T-helper 22 cell (primary cell): ENCODE data around the gene TSR1.
"Not testable (repeated sequence)": the region's sequence is repeated elsewhere in the genome, so short reads cannot be mapped to it uniquely, and the experiment has no call there.

Experiments used
- DNase-seq: peaks from one replicate; pipeline ENCODE4 v3.0.0-alpha.2; 2020; ENCODE audit warnings: low read depth

TSR1 gene

GRCh38 chr17:2336852-2337543 lies 741 bp upstream of the TSR1 start, which contains the start of gene SGSM2:
Gene SGSM2, plus strand, starts transcription at chr17:2337501. Its CDS starts 188 bp downstream, at chr17:2337689.
- DNase-seq: peak; percentile 73

DNA sequence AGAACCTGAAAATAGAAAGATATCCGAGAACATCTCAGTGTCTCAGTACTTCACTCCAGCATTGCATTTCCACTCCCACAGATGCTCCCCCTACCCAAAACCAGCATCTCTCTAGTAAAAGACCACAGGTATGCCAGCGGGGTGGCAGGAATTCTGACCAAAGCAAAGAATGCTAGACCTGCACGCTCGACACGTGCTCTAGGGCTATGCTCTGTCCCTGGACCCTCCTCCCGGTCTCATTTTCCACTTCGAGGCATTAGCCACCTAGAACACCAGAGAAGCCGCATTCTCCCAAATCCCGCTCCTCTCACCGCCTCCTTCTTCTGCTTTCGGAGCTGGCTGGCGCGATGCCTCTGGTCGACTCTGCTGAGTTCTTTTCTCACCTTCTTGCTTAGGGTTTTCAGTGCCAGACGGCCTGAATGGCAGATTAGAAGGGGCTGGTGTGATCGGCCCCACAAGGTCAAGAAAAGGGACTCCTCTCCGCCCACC lies 487 bp downstream of the TSR1 start:
- DNase-seq: no peak

DNA sequence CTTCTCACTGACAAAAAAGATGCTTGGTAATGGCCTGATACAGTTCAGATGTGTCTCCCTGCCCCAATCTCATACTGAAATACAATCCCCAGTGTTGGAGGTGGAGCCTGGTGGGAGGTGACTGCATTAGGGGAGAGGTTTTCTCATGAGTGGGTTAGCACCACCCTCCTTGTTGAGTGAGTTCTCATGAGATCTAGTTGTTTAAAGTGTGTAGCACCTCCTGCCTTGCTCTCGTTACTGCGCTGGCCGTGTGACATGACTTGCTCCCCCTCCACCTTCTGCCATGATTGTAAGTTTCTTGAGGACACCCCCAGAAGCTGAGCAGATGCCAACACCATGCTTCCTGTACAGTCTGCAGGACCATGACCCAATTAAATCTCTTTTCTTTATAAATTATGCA lies 5.0 kb downstream of the TSR1 start:
- DNase-seq: no peak

- no peak for DNase-seq
These were observed 12.5 kb downstream of the TSR1 start for GRCh38 chr17:2323629-2324314.

DNA sequence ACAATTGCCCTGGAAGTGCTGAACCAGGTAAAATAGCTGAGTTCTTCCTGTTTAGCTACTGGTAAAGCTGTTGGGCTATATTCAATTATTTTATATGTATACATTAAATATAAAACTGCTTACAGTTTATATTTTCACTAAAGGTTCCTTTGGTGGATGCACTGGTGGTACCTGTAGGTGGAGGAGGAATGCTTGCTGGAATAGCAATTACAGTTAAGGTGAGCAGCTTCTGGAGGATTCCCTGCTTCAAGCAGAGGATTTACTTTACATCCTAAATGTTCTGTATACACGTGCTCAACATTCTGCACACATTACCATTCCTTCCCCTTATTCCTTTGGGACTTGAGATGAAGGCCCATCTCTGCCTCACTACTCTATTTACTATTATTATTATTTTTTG lies 14.9 kb downstream of the TSR1 start:
- DNase-seq: no peak

DNA sequence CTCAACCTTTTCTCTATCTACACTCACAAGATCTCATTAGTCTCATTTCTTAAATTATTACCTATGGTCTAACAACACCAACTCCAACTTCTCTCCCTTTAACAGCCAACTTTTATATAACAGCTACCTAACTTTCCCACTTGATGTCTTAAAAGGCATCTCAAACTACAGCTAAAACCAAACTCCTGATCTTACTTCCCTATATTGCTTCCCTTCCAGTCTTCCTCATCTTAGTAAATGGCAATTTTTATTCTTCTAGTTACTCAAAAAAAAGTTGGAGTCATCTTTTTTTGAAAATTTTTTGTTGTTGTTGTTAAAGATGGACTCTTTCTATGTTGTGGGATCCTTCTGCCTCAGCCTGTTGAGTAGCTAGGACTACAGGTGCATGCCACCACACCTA lies 17.2 kb downstream of the TSR1 start:
- no peak for DNase-seq

DNA sequence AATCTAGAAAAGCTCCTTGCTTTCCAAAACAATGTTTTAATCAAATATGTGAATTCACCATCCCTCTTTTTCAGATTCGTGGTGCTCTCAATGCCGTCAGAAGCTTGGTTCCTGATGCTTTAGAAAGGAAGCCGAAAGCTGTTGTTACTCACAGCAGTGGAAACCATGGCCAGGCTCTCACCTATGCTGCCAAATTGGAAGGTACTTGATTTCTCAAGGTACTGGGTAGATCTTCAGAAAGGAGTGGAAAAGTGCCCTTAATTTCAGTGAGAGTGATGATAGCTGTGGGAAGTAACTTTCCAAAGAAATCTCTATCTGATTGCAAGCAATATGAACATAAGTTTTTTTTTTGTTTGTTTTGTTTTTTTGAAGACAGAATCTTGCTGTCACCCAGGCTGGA lies 18.5 kb downstream of the TSR1 start:
- DNase-seq: no peak

DNA sequence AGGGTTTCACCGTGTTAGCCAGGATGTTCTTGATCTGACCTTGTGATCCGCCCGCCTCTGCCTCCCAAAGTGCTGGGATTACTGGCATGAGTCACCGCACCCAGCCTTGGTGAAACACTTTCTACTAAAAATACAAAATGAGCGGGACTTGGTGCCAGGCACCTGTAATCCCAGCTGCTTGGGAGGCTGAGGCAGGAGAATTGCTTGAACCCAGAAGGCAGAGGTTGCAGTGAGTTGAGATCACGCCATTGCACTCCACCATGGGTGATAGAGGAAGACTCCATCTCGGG lies 19.4 kb downstream of the TSR1 start:
- not testable (repeated sequence) for DNase-seq

DNA sequence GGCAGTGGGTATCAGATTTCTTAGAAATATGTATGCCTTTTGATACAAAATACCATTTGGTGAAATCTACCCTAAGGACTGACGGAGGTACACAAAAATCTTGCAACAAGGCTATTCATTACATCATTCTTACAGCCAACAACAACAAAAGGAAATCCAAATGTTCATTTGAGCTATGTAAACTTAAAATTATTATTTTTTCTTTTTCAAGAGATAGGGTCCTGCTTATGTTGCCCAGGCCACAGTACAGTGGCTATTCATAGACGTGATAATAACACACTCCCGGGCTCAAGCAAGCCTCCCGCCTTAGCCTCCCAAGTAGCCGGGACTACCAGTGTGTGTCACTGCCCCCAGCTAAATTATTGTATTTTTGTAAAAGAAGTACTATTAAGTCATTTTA lies 23.5 kb downstream of the TSR1 start:
- no peak for DNase-seq

- no peak for DNase-seq
These were observed 26.7 kb downstream of the TSR1 start for GRCh38 chr17:2309338-2310154.

DNA sequence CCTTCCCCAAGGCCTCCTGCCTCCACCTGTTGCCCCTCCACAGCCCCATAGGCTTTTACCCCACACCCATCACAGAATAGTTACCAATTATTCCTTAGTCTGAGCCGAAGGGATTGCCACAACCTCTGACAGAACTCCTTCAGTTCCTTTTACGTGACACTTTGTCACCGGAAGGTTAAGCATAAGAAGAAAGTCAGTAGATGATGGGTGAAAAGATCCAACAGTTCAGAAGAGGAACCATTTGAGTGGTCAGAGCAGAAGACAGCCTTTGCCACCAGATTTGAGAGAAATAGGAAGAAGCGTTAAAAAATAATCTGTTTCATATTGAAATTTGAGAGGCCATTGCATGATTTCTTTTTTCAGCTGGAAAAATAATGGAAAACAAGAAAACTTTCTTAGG lies 31.3 kb downstream of the TSR1 start:
- DNase-seq: no peak

- peak; percentile 92 for DNase-seq
These were observed 32.8 kb downstream of the TSR1 start, which contains the start of the genes SMG6 and SRR for GRCh38 chr17:2303204-2304188. Gene SMG6, minus strand, starts transcription at chr17:2303785. Its CDS starts 65 bp downstream, at chr17:2303720. Gene SRR, plus strand, starts transcription at chr17:2303950. Its CDS starts 11,611 bp downstream, at chr17:2315561.

- no peak for DNase-seq
These were observed 33.5 kb downstream of the TSR1 start for GRCh38 chr17:2302778-2303203.

- DNase-seq: no peak
These were observed 36.5 kb downstream of the TSR1 start for GRCh38 chr17:2299756-2300155.

- no peak for DNase-seq
These were observed 37.1 kb downstream of the TSR1 start for GRCh38 chr17:2299136-2299535.

GRCh38 chr17:2297023-2297422 lies 39.2 kb downstream of the TSR1 start:
- no peak for DNase-seq

- DNase-seq: no peak
These were observed 40.7 kb downstream of the TSR1 start for GRCh38 chr17:2295575-2295974.

DNA sequence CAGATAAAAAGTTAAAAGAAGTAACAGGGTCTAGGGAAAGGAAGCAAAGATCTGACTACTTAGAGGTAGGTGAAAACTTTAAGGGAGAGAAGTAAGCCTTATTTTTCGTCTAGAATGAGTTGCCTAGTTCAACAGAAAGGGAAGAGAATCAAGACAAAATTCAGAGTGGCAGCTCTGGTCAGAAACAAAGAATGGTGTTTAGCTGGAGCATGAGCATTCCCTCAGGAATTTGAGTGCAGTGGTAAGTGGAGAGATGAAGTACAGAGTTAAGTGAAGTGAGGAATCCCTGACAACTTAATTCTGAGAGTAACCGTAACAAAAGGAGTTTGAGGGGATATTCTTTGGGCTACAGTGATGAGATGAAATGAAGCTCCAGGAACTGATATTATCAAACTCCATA lies 44.2 kb downstream of the TSR1 start:
- DNase-seq: no peak

DNA sequence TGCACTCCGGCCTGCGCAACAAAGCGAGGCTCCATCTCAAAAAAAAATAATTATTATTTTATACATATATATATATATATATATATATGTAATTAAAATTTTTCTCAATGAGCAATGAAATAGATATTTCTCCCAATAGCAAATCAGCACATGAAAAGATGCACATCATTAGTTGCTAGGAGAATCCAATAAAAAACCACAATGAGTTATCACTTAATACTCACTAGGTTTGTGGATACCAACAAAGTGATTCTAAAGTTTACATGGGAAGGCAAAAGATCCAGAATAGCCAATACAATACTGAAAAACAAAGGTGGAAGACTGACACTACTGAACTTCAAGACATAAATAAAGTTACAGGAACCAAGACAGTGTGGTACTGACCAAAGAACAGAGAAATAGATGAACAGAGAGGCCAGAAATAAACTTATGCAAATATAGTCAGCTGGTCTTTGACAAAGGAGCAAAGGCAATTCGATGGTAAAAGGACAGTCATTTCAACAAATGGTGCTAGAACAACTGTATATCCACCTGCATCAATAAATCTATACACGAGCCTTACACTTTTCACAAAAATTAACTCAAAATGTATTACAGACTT lies 46.3 kb downstream of the TSR1 start:
- DNase-seq: no peak

- no peak for DNase-seq
These were observed 53.0 kb downstream of the TSR1 start for GRCh38 chr17:2283302-2283701.

DNA sequence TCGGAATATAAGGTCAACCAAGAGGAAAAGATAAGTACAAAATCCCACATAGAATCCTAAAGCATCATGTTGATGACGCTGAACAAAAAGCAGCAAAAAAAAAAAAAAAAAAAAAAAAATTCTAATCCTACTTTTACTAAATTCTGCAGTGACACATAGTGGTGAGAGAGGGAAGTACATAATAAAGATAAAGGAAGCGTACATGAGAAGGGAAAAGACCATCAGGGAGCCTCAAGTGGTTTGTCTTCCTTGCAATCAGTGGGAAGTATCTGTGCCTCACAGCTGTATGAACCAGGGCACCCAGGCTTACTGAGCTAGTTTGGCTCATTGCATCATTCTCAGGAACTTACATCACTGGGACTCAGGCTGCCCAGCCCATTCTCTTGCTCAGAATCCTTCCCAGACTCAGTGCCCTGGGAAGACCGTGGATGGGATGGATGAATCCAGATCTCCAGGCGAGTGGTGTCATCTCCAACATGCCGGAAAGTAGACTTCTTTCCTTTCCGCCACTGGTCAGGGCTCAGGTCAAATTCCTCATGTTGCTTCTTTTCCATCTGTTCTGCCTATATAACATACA lies 53.9 kb downstream of the TSR1 start:
- no peak for DNase-seq
